HEK293 (cell line): ENCODE data around the gene TSPAN14.

Source experiments
- CTCF ChIA-PET: fragments of 350-600 bp; formaldehyde crosslinking; extraction: SDS; loops from one replicate; lab custom pipeline; 2021; ENCODE audit warnings: antibody characterized with exemption; lab: Yijun Ruan, JAX
- POLR2A ChIA-PET: fragments of 300-600 bp; formaldehyde crosslinking; extraction: SDS; loops from one replicate; lab custom pipeline; 2020; ENCODE audit warnings: antibody characterized with exemption, inconsistent platforms; lab: Yijun Ruan, JAX
- H3K27ac ChIP-seq: fragments of 200-500 bp; sonication (Bioruptor generic); 2 replicates; pipeline ENCODE4 v1.5.1; 2014; ENCODE audit warnings: low read depth, low read length, control low read depth, inconsistent platforms; ENCODE audit errors: extremely low read depth
- H3K36me3 ChIP-seq, 2 experiments: fragments of 200-500 bp in 1 of 2; sonication (Bioruptor generic) in 1 of 2; 1 replicate in 1 of 2; 2 replicates in 1 of 2; pipeline ENCODE4 v1.5.1; 2014 to 2017; ENCODE audit warnings: inconsistent platforms in 2 of 2, low read length in 2 of 2; ENCODE audit not compliant: control insufficient read depth in 2 of 2, insufficient read depth in 1 of 2
- H3K4me1 ChIP-seq: fragments of 200-500 bp; sonication (Bioruptor generic); 2 replicates; pipeline ENCODE4 v1.5.1; 2014; ENCODE audit warnings: mild to moderate bottlenecking, low read length, inconsistent platforms; ENCODE audit not compliant: control insufficient read depth, insufficient read depth
- H3K4me3 ChIP-seq: 2 replicates; pipeline ENCODE4 v1.5.1; 2011; ENCODE audit warnings: low read depth, mild to moderate bottlenecking, control low read depth, low read length, moderate library complexity
- H3K9me3 ChIP-seq: fragments of 200-500 bp; sonication (Bioruptor generic); 2 replicates; pipeline ENCODE4 v1.5.1; 2014; ENCODE audit warnings: low read depth, low read length, inconsistent platforms; ENCODE audit not compliant: control insufficient read depth, insufficient read depth
- BCL11A ChIP-seq: fragments of 450-650 bp; formaldehyde crosslinking; IDR thresholded peaks from 2 replicates; pipeline ENCODE4 v1.5.1; 2016; ENCODE audit warnings: low read depth, missing biosample characterization, missing genetic modification characterization
- HOXD13 ChIP-seq: sonication (generic); formaldehyde crosslinking; IDR thresholded peaks from 2 replicates; pipeline ENCODE4 v1.8.0; 2022; ENCODE audit warnings: missing genetic modification reagents, borderline replicate concordance
- IKZF3 ChIP-seq: fragments of 450-650 bp; IDR thresholded peaks from 2 replicates; pipeline ENCODE4 v1.5.0; 2018; ENCODE audit warnings: missing biosample characterization, mild to moderate bottlenecking, missing genetic modification characterization, moderate library complexity
- SCRT2 ChIP-seq: fragments of 450-650 bp; formaldehyde crosslinking; IDR thresholded peaks from 2 replicates; pipeline ENCODE4 v1.5.1; 2016; ENCODE audit warnings: missing biosample characterization, missing genetic modification characterization
- ZBTB21 ChIP-seq: fragments of 450-650 bp; formaldehyde crosslinking; IDR thresholded peaks from 2 replicates; pipeline ENCODE4 v1.5.1; 2017; ENCODE audit warnings: missing biosample characterization, missing genetic modification characterization
- ZBTB8A ChIP-seq: fragments of 450-650 bp; formaldehyde crosslinking; IDR thresholded peaks from 2 replicates; pipeline ENCODE4 v1.5.1; 2016; ENCODE audit warnings: missing biosample characterization, missing genetic modification characterization
- ZIC2 ChIP-seq: fragments of 450-650 bp; formaldehyde crosslinking; IDR thresholded peaks from 2 replicates; pipeline ENCODE4 v1.5.1; 2016; ENCODE audit warnings: missing biosample characterization, missing genetic modification characterization
- ZNF140 ChIP-seq: fragments of 450-650 bp; formaldehyde crosslinking; IDR thresholded peaks from 2 replicates; pipeline ENCODE4 v1.5.1; 2016; ENCODE audit warnings: missing biosample characterization, missing genetic modification characterization
- ZNF175 ChIP-seq: fragments of 450-650 bp; formaldehyde crosslinking; IDR thresholded peaks from 2 replicates; pipeline ENCODE4 v1.5.1; 2016; ENCODE audit warnings: missing biosample characterization, missing genetic modification characterization
- ZNF211 ChIP-seq: fragments of 450-650 bp; formaldehyde crosslinking; IDR thresholded peaks from 2 replicates; pipeline ENCODE4 v1.5.1; 2016; ENCODE audit warnings: low read depth, missing biosample characterization, missing genetic modification characterization
- ZNF214 ChIP-seq: fragments of 450-650 bp; formaldehyde crosslinking; IDR thresholded peaks from 2 replicates; pipeline ENCODE4 v1.5.1; 2017; ENCODE audit warnings: missing biosample characterization, mild to moderate bottlenecking, missing genetic modification characterization, borderline replicate concordance
- ZNF223 ChIP-seq: fragments of 450-650 bp; formaldehyde crosslinking; IDR thresholded peaks from 2 replicates; pipeline ENCODE4 v1.5.1; 2016; ENCODE audit warnings: missing biosample characterization, missing genetic modification characterization
- ZNF335 ChIP-seq: fragments of 450-650 bp; formaldehyde crosslinking; conservative IDR thresholded peaks from 2 replicates; pipeline ENCODE4 v1.5.1; 2016; ENCODE audit warnings: missing biosample characterization, missing genetic modification characterization
- ZNF341 ChIP-seq: fragments of 450-650 bp; formaldehyde crosslinking; IDR thresholded peaks from 2 replicates; pipeline ENCODE4; 2016; ENCODE audit warnings: low read depth, missing biosample characterization, missing genetic modification characterization
- ZNF350 ChIP-seq: fragments of 450-650 bp; formaldehyde crosslinking; IDR thresholded peaks from 2 replicates; pipeline ENCODE4 v1.5.0; 2017; ENCODE audit warnings: missing biosample characterization, mild to moderate bottlenecking, missing genetic modification characterization
- ZNF394 ChIP-seq: fragments of 450-650 bp; formaldehyde crosslinking; IDR thresholded peaks from 2 replicates; pipeline ENCODE4 v1.5.1; 2016; ENCODE audit warnings: missing biosample characterization, missing genetic modification characterization, mild to moderate bottlenecking, moderate library complexity, borderline replicate concordance
- ZNF416 ChIP-seq: fragments of 450-650 bp; formaldehyde crosslinking; IDR thresholded peaks from 2 replicates; pipeline ENCODE4 v1.5.1; 2016; ENCODE audit warnings: missing biosample characterization, missing genetic modification characterization
- ZNF433 ChIP-seq: fragments of 450-650 bp; formaldehyde crosslinking; IDR thresholded peaks from 2 replicates; pipeline ENCODE4 v1.5.1; 2016; ENCODE audit warnings: missing biosample characterization, missing genetic modification characterization, low read depth
- ZNF521 ChIP-seq: fragments of 450-650 bp; formaldehyde crosslinking; IDR thresholded peaks from 2 replicates; pipeline ENCODE4 v1.5.1; 2017; ENCODE audit warnings: missing biosample characterization, mild to moderate bottlenecking, missing genetic modification characterization
- ZNF561 ChIP-seq: fragments of 450-650 bp; IDR thresholded peaks from 2 replicates; pipeline ENCODE4 v1.5.1; 2018; ENCODE audit warnings: missing biosample characterization, missing genetic modification characterization, borderline replicate concordance
- ZNF596 ChIP-seq: fragments of 450-650 bp; IDR thresholded peaks from 2 replicates; pipeline ENCODE4 v1.5.0; 2018; ENCODE audit warnings: missing biosample characterization, mild to moderate bottlenecking, missing genetic modification characterization, moderate library complexity
- ZNF654 ChIP-seq: fragments of 450-650 bp; formaldehyde crosslinking; IDR thresholded peaks from 2 replicates; pipeline ENCODE4 v1.5.1; 2016; ENCODE audit warnings: low read depth, missing biosample characterization, missing genetic modification characterization
- ZNF660 ChIP-seq: fragments of 450-650 bp; IDR thresholded peaks from 2 replicates; pipeline ENCODE4 v1.5.1; 2018; ENCODE audit warnings: missing biosample characterization, mild to moderate bottlenecking, missing genetic modification characterization
- ZNF768 ChIP-seq: fragments of 450-650 bp; formaldehyde crosslinking; IDR thresholded peaks from 2 replicates; pipeline ENCODE4 v1.5.1; 2018; ENCODE audit warnings: missing biosample characterization, mild to moderate bottlenecking, missing genetic modification characterization
- ZSCAN30 ChIP-seq: fragments of 450-650 bp; IDR thresholded peaks from 2 replicates; pipeline ENCODE4 v1.5.1; 2018; ENCODE audit warnings: missing biosample characterization, mild to moderate bottlenecking, missing genetic modification characterization, moderate library complexity
- TF ChIP-seq, protein P1 (sequence below): fragments of 450-650 bp; formaldehyde crosslinking; IDR thresholded peaks from 2 replicates; pipeline ENCODE4 v1.5.1; 2016; ENCODE audit warnings: missing biosample characterization, missing genetic modification characterization
- TF ChIP-seq, protein P2 (sequence below): fragments of 450-650 bp; formaldehyde crosslinking; IDR thresholded peaks from 2 replicates; pipeline ENCODE4 v1.5.1; 2017; ENCODE audit warnings: missing biosample characterization, missing genetic modification characterization
- TF ChIP-seq, protein P3 (sequence below): fragments of 450-650 bp; formaldehyde crosslinking; optimal IDR thresholded peaks from 2 replicates; pipeline ENCODE3; 2016; ENCODE audit warnings: missing biosample characterization, mild to moderate bottlenecking, missing genetic modification characterization
- TF ChIP-seq, protein P4 (sequence below): fragments of 450-650 bp; formaldehyde crosslinking; IDR thresholded peaks from 2 replicates; pipeline ENCODE4 v1.5.1; 2016; ENCODE audit warnings: missing biosample characterization, missing genetic modification characterization

TSPAN14 gene, protein sequence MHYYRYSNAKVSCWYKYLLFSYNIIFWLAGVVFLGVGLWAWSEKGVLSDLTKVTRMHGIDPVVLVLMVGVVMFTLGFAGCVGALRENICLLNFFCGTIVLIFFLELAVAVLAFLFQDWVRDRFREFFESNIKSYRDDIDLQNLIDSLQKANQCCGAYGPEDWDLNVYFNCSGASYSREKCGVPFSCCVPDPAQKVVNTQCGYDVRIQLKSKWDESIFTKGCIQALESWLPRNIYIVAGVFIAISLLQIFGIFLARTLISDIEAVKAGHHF

DNA sequence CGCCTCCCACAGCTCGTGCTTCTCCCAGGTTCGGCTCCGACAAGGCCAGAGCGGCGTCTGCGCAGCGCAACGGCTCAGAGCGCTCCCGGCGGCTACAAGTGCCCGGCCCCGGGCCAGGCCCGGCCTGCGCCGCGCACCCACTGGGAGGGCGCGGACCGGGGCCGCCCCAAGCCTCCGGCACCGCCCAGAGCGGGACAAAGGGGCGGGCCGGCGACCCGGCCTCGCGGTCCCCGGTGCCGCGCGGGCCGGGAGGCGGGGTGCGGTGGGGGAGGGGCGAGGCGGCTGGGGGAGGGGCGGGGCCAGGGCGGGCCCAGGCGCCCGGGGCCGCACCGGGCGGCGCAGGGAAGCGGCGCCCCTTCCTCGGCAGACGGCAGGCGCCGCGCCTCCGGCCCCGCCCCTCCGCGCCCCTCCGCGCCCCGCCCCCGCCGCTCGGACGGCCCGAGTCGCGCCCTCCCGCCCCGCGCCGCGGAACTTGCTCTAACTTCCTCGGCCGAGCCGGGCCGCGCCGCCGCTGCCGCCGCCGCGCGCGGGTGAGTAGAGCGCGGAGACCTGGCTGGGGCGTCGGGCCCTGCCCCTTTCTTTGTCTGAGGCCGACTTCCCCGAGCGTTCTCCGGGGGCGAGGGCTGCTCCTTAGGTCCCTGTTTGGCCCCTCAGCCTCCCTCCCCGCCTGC is at the start of gene TSPAN14:
Gene TSPAN14, plus strand, starts transcription at position 469 of the 671 bp plus-strand sequence. CDS start 34,924 bp downstream, outside the sequence.
- CTCF ChIA-PET, result interaction anchor here (0.7 to 1.9 kb wide), 3 partner anchors 10 to 106 kb away, joined by 3 to 13 read pairs (median 11); no protein-coding TSS in a partner anchor
- H3K27ac ChIP-seq, result peak within 1 kb of the TSS; percentile 75; the same call in 1 of the 2 replicates
- TF ChIP-seq ZNF596 (tag by site-specific recombination), result no peak
- TF ChIP-seq ZIC2 (tag by site-specific recombination), result 0 out of 2 replicates have a peak, but pooled peaks have one; percentile 23
- TF ChIP-seq ZNF140 (tag by site-specific recombination), result no peak
- TF ChIP-seq ZNF561 (tag by site-specific recombination), result peak; percentile 19; the same call in 1 of the 2 replicates
- TF ChIP-seq ZNF341, result no peak
- TF ChIP-seq ZBTB21 (tag by site-specific recombination), result no peak
- no peak for TF ChIP-seq BCL11A (tag by site-specific recombination)
- TF ChIP-seq, protein P1, sequence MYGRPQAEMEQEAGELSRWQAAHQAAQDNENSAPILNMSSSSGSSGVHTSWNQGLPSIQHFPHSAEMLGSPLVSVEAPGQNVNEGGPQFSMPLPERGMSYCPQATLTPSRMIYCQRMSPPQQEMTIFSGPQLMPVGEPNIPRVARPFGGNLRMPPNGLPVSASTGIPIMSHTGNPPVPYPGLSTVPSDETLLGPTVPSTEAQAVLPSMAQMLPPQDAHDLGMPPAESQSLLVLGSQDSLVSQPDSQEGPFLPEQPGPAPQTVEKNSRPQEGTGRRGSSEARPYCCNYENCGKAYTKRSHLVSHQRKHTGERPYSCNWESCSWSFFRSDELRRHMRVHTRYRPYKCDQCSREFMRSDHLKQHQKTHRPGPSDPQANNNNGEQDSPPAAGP (tag by site-specific recombination), result 0 out of 2 replicates have a peak, but pooled peaks have one; percentile 28
- TF ChIP-seq, protein P2, sequence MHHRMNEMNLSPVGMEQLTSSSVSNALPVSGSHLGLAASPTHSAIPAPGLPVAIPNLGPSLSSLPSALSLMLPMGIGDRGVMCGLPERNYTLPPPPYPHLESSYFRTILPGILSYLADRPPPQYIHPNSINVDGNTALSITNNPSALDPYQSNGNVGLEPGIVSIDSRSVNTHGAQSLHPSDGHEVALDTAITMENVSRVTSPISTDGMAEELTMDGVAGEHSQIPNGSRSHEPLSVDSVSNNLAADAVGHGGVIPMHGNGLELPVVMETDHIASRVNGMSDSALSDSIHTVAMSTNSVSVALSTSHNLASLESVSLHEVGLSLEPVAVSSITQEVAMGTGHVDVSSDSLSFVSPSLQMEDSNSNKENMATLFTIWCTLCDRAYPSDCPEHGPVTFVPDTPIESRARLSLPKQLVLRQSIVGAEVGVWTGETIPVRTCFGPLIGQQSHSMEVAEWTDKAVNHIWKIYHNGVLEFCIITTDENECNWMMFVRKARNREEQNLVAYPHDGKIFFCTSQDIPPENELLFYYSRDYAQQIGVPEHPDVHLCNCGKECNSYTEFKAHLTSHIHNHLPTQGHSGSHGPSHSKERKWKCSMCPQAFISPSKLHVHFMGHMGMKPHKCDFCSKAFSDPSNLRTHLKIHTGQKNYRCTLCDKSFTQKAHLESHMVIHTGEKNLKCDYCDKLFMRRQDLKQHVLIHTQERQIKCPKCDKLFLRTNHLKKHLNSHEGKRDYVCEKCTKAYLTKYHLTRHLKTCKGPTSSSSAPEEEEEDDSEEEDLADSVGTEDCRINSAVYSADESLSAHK, result no peak
- 0 out of 2 replicates have a peak, but pooled peaks have one; percentile 0 for TF ChIP-seq ZBTB8A (tag by site-specific recombination)
- no peak for TF ChIP-seq SCRT2
- TF ChIP-seq, protein P3, sequence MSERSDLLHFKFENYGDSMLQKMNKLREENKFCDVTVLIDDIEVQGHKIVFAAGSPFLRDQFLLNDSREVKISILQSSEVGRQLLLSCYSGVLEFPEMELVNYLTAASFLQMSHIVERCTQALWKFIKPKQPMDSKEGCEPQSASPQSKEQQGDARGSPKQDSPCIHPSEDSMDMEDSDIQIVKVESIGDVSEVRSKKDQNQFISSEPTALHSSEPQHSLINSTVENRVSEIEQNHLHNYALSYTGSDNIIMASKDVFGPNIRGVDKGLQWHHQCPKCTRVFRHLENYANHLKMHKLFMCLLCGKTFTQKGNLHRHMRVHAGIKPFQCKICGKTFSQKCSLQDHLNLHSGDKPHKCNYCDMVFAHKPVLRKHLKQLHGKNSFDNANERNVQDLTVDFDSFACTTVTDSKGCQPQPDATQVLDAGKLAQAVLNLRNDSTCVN (tag by site-specific recombination), result peak; percentile 74
- TF ChIP-seq ZNF654 (tag by site-specific recombination), result no peak
- no peak for TF ChIP-seq ZNF416 (tag by site-specific recombination)
- peak; percentile 29; the same call in 1 of the 2 replicates for TF ChIP-seq ZNF335 (tag by site-specific recombination)
- TF ChIP-seq IKZF3 (tag by site-specific recombination), result peak; percentile 36; the same call in 1 of the 2 replicates
- no peak for TF ChIP-seq ZNF768 (tag by site-specific recombination)
- TF ChIP-seq, protein P4, sequence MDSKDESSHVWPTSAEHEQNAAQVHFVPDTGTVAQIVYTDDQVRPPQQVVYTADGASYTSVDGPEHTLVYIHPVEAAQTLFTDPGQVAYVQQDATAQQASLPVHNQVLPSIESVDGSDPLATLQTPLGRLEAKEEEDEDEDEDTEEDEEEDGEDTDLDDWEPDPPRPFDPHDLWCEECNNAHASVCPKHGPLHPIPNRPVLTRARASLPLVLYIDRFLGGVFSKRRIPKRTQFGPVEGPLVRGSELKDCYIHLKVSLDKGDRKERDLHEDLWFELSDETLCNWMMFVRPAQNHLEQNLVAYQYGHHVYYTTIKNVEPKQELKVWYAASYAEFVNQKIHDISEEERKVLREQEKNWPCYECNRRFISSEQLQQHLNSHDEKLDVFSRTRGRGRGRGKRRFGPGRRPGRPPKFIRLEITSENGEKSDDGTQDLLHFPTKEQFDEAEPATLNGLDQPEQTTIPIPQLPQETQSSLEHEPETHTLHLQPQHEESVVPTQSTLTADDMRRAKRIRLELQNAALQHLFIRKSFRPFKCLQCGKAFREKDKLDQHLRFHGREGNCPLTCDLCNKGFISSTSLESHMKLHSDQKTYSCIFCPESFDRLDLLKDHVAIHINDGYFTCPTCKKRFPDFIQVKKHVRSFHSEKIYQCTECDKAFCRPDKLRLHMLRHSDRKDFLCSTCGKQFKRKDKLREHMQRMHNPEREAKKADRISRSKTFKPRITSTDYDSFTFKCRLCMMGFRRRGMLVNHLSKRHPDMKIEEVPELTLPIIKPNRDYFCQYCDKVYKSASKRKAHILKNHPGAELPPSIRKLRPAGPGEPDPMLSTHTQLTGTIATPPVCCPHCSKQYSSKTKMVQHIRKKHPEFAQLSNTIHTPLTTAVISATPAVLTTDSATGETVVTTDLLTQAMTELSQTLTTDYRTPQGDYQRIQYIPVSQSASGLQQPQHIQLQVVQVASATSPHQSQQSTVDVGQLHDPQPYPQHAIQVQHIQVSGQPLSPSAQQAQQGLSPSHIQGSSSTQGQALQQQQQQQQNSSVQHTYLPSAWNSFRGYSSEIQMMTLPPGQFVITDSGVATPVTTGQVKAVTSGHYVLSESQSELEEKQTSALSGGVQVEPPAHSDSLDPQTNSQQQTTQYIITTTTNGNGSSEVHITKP (tag by site-specific recombination), result no peak
- peak; percentile 25; the same call in 1 of the 2 replicates for TF ChIP-seq ZNF660 (tag by site-specific recombination)
- no peak for TF ChIP-seq ZNF521 (tag by site-specific recombination)
- TF ChIP-seq ZNF211 (tag by site-specific recombination), result no peak
- no peak for TF ChIP-seq ZNF394 (tag by site-specific recombination)
- peak; percentile 54; the same call in 1 of the 2 replicates for TF ChIP-seq ZSCAN30 (tag by site-specific recombination)
- TF ChIP-seq ZNF214 (tag by site-specific recombination), result no peak
- no peak for TF ChIP-seq ZNF350 (tag by site-specific recombination)
- TF ChIP-seq ZNF223 (tag by site-specific recombination), result no peak
- no peak for TF ChIP-seq ZNF175 (tag by site-specific recombination)
- TF ChIP-seq HOXD13 (CRISPR knock-in tag), result no peak
- no peak for TF ChIP-seq ZNF433 (tag by site-specific recombination)

More for the DNA sequence above, at the start of gene TSPAN14:
- Histone ChIP-seq H3K4me1 (no peaks in the 10 kb centered on the region; the same call in 1 of the 2 replicates), H3K9me3 (no peaks in the 10 kb centered on the region), H3K36me3 (no peaks in the 10 kb centered on the region), H3K4me3 (peak within 1 kb of the TSS; percentile 71)
- POLR2A ChIA-PET, result interaction anchor here (0.9 to 1.2 kb wide), 3 partner anchors 21 to 52 kb away, joined by 3 read pairs; no protein-coding TSS in a partner anchor
